Activated CD4-positive, alpha-beta T cell treated with anti-CD3 and anti-CD28 coated beads for 36 hours (primary cell): ENCODE results near the gene SYN1. TPM values are rescaled to one million over a fixed set of nuclear protein-coding genes. Genes with fewer than 3 reads are reported as not detected.
"Not testable (repeated sequence)": the region's sequence is repeated elsewhere in the genome, so short reads cannot be mapped to it uniquely, and the experiment has no call there.

Experiments used
- ATAC-seq: fragments of 200-7000 bp; cut with Tn5 transposase; one replicate; pipeline ENCODE4 v1.10.0; 2021; ENCODE audit warnings: mild to moderate bottlenecking, moderate library complexity
- CTCF ChIA-PET: fragments of 350-600 bp; sonication (Branson Sonifier 250); formaldehyde crosslinking; loops from one replicate; lab custom pipeline; 2021; ENCODE audit warnings: antibody characterized with exemption; lab: Charles Lee
- POLR2A ChIA-PET: fragments of 350-600 bp; sonication (Branson Sonifier 250); formaldehyde crosslinking; loops from one replicate; lab custom pipeline; 2021; ENCODE audit warnings: antibody characterized with exemption, inconsistent platforms; lab: Charles Lee
- DNase-seq: peaks from one replicate; pipeline ENCODE4 v3.0.0-alpha.2; 2020
- H3K27ac Mint-ChIP-seq: one replicate; pipeline ENCODE4 v1.8.0; 2021; ENCODE audit warnings: mixed read lengths
- H3K27me3 Mint-ChIP-seq: one replicate; pipeline ENCODE4 v1.8.0; 2021; ENCODE audit warnings: mixed read lengths
- H3K36me3 Mint-ChIP-seq: one replicate; pipeline ENCODE4 v1.8.0; 2021; ENCODE audit warnings: low read depth, mixed read lengths
- H3K4me1 Mint-ChIP-seq: one replicate; pipeline ENCODE4 v1.8.0; 2021; ENCODE audit warnings: mixed read lengths
- H3K4me3 Mint-ChIP-seq: one replicate; pipeline ENCODE4 v1.8.0; 2021; ENCODE audit warnings: mild to moderate bottlenecking, moderate library complexity, mixed read lengths
- H3K9me3 Mint-ChIP-seq: one replicate; pipeline ENCODE4 v1.8.0; 2021; ENCODE audit warnings: low read depth, mixed read lengths
- intact Hi-C, 2 experiments: fragments of 100-400 bp; cut with DNase I in 1 of 2; cut with micrococcal nuclease in 1 of 2; formaldehyde crosslinking; loops; one replicate each; pipeline versions ENCODE4 v1.14.2 to v1.15.1; 2022 to 2024; cut with DNase I, micrococcal nuclease
- total RNA-seq, 2 experiments: library from RNA; stranded (reverse); gene quantifications; one replicate each; pipeline ENCODE4 v1.2.3, GENCODE V29; 2021

Gene SYN1
- total RNA-seq, 2 experiments from 2014 or later, result 0.82 to 0.98 TPM

GRCh38 chrX:47618923-47619485 is 653 bp downstream of the SYN1 start:
- H3K36me3 Mint-ChIP-seq, result no peaks in the 10 kb centered on the region
- no peak for DNase-seq
- no peaks in the 10 kb centered on the region for H3K27me3 Mint-ChIP-seq
- intact Hi-C loops, result loop anchor here in 1 of 2 experiments (1.0 kb wide), 1 partner anchor 43 kb away; no protein-coding TSS in a partner anchor
- ChIA-PET CTCF (no interaction called here), POLR2A (no interaction called here)
- H3K4me1 Mint-ChIP-seq, result peaks cover 12% of the 10 kb centered on the region
- peak overlapping the region; percentile 45 for H3K4me3 Mint-ChIP-seq
- no peak overlapping the region for H3K27ac Mint-ChIP-seq
- ATAC-seq, result no peak
- no peaks in the 10 kb centered on the region for H3K9me3 Mint-ChIP-seq

GRCh38 chrX:47614618-47615017 is 5.0 kb downstream of the SYN1 start:
- Mint-ChIP-seq H3K4me3 (no peak overlapping the region), H3K4me1 (no peaks in the 10 kb centered on the region), H3K36me3 (no peaks in the 10 kb centered on the region), H3K27me3 (no peaks in the 10 kb centered on the region), H3K9me3 (no peaks in the 10 kb centered on the region), H3K27ac (no peak overlapping the region)
- intact Hi-C loops, result no loop called here
- DNase-seq (no peak), ATAC-seq (no peak)
- ChIA-PET POLR2A (no interaction called here), CTCF (no interaction called here)

- Mint-ChIP-seq H3K4me1 (peaks cover 3% of the 10 kb centered on the region), H3K36me3 (no peaks in the 10 kb centered on the region), H3K9me3 (no peaks in the 10 kb centered on the region), H3K27ac (no peak overlapping the region), H3K4me3 (no peak overlapping the region), H3K27me3 (no peaks in the 10 kb centered on the region)
- POLR2A ChIA-PET, result no interaction called here
- DNase-seq (no peak), ATAC-seq (no peak)
- CTCF ChIA-PET, result no interaction called here
- intact Hi-C loops, result no loop called here
These were observed 6.6 kb downstream of the SYN1 start for GRCh38 chrX:47613082-47613481.

- Mint-ChIP-seq H3K36me3 (no peaks in the 10 kb centered on the region), H3K4me1 (peaks cover 5% of the 10 kb centered on the region), H3K4me3 (no peak overlapping the region), H3K27ac (no peak overlapping the region), H3K9me3 (no peaks in the 10 kb centered on the region), H3K27me3 (no peaks in the 10 kb centered on the region)
- POLR2A ChIA-PET, result no interaction called here
- ATAC-seq (no peak), DNase-seq (no peak)
- CTCF ChIA-PET, result no interaction called here
- intact Hi-C loops, result no loop called here
These were observed 7.2 kb downstream of the SYN1 start for GRCh38 chrX:47612418-47612817.

GRCh38 chrX:47611926-47612325 is 7.7 kb downstream of the SYN1 start:
- no peaks in the 10 kb centered on the region for H3K27me3 Mint-ChIP-seq
- H3K36me3 Mint-ChIP-seq, result no peaks in the 10 kb centered on the region
- intact Hi-C loops, result no loop called here
- DNase-seq (no peak), ATAC-seq (no peak)
- POLR2A ChIA-PET, result no interaction called here
- H3K27ac Mint-ChIP-seq, result no peak overlapping the region
- no peaks in the 10 kb centered on the region for H3K9me3 Mint-ChIP-seq
- H3K4me1 Mint-ChIP-seq, result peaks cover 5% of the 10 kb centered on the region
- CTCF ChIA-PET, result no interaction called here
- H3K4me3 Mint-ChIP-seq, result no peak overlapping the region

GRCh38 chrX:47611489-47611888 is 8.2 kb downstream of the SYN1 start:
- H3K36me3 Mint-ChIP-seq, result no peaks in the 10 kb centered on the region
- ATAC-seq (no peak), DNase-seq (no peak)
- no peaks in the 10 kb centered on the region for H3K9me3 Mint-ChIP-seq
- POLR2A ChIA-PET, result no interaction called here
- peaks cover 5% of the 10 kb centered on the region for H3K4me1 Mint-ChIP-seq
- H3K4me3 Mint-ChIP-seq, result no peak overlapping the region
- CTCF ChIA-PET, result no interaction called here
- H3K27me3 Mint-ChIP-seq, result no peaks in the 10 kb centered on the region
- intact Hi-C loops, result no loop called here
- H3K27ac Mint-ChIP-seq, result no peak overlapping the region

GRCh38 chrX:47610511-47610910 is 9.1 kb downstream of the SYN1 start:
- no peak for DNase-seq
- no peak overlapping the region for H3K4me3 Mint-ChIP-seq
- POLR2A ChIA-PET, result no interaction called here

GRCh38 chrX:47608130-47608810 is 11.4 kb downstream of the SYN1 start:
- Mint-ChIP-seq H3K36me3 (no peaks in the 10 kb centered on the region), H3K27me3 (no peaks in the 10 kb centered on the region), H3K9me3 (no peaks in the 10 kb centered on the region), H3K27ac (no peak overlapping the region), H3K4me3 (no peak overlapping the region), H3K4me1 (peaks cover 5% of the 10 kb centered on the region)
- DNase-seq (no peak), ATAC-seq (no peak)
- ChIA-PET CTCF (no interaction called here), POLR2A (no interaction called here)
- intact Hi-C loops, result no loop called here

More at GRCh38 chrX:47610511-47610910, 9.1 kb downstream of the SYN1 start:
- Mint-ChIP-seq H3K27ac (no peak overlapping the region), H3K36me3 (no peaks in the 10 kb centered on the region), H3K4me1 (peaks cover 5% of the 10 kb centered on the region), H3K27me3 (no peaks in the 10 kb centered on the region), H3K9me3 (no peaks in the 10 kb centered on the region)
- intact Hi-C loops, result no loop called here
- CTCF ChIA-PET, result interaction anchor here (0.7 kb wide), 1 partner anchor 12 kb away, joined by 3 read pairs; no protein-coding TSS in a partner anchor
- no peak for ATAC-seq

- no peak for DNase-seq
- no peaks in the 10 kb centered on the region for H3K36me3 Mint-ChIP-seq
- no peaks in the 10 kb centered on the region for H3K27me3 Mint-ChIP-seq
- no peaks in the 10 kb centered on the region for H3K9me3 Mint-ChIP-seq
- intact Hi-C loops, result no loop called here
- no peak for ATAC-seq
- H3K4me3 Mint-ChIP-seq, result no peak overlapping the region
- CTCF ChIA-PET, result no interaction called here
- H3K4me1 Mint-ChIP-seq, result peaks cover 5% of the 10 kb centered on the region
- POLR2A ChIA-PET, result no interaction called here
- no peak overlapping the region for H3K27ac Mint-ChIP-seq
These were observed 12.6 kb downstream of the SYN1 start for GRCh38 chrX:47607091-47607490.

GRCh38 chrX:47605024-47605423 is 14.6 kb downstream of the SYN1 start:
- intact Hi-C loops, result no loop called here
- ATAC-seq (no peak), DNase-seq (no peak)
- Mint-ChIP-seq H3K4me3 (no peak overlapping the region), H3K4me1 (peaks cover 5% of the 10 kb centered on the region), H3K9me3 (no peaks in the 10 kb centered on the region), H3K27ac (no peak overlapping the region), H3K27me3 (no peaks in the 10 kb centered on the region), H3K36me3 (no peaks in the 10 kb centered on the region)
- POLR2A ChIA-PET, result no interaction called here
- CTCF ChIA-PET, result no interaction called here

GRCh38 chrX:47603125-47603524 is 16.5 kb downstream of the SYN1 start:
- ATAC-seq, H3K4me1 Mint-ChIP-seq, H3K27me3 Mint-ChIP-seq, H3K27ac Mint-ChIP-seq, POLR2A ChIA-PET, H3K4me3 Mint-ChIP-seq, DNase-seq, CTCF ChIA-PET, H3K36me3 Mint-ChIP-seq, intact Hi-C loops, H3K9me3 Mint-ChIP-seq: not testable (repeated sequence)

GRCh38 chrX:47597222-47597621 is 22.4 kb downstream of the SYN1 start:
- ChIA-PET CTCF (interaction anchor here (0.7 kb wide), 1 partner anchor 362 kb away, joined by 3 read pairs; no protein-coding TSS in a partner anchor), POLR2A (no interaction called here)
- no peak overlapping the region for H3K27ac Mint-ChIP-seq
- H3K36me3 Mint-ChIP-seq, result peaks cover 3% of the 10 kb centered on the region
- intact Hi-C loops, result no loop called here
- DNase-seq (no peak), ATAC-seq (no peak)
- no peaks in the 10 kb centered on the region for H3K27me3 Mint-ChIP-seq
- H3K9me3 Mint-ChIP-seq, result peaks cover 6% of the 10 kb centered on the region
- no peak overlapping the region for H3K4me3 Mint-ChIP-seq
- peaks cover 14% of the 10 kb centered on the region for H3K4me1 Mint-ChIP-seq
